HUES64 (cell line): ENCODE measurements around the gene CLCN3.

ENCODE experiments used
- H3K27ac ChIP-seq: 2 replicates; pipeline ENCODE4 v1.7.0; 2013; ENCODE audit warnings: low read depth, low read length, inconsistent platforms
- H3K27me3 ChIP-seq: 2 replicates; pipeline ENCODE4 v1.6.1; 2013; ENCODE audit warnings: mild to moderate bottlenecking, low read length; ENCODE audit not compliant: insufficient read depth
- H3K36me3 ChIP-seq: 2 replicates; pipeline ENCODE4 v1.6.1; 2013; ENCODE audit warnings: mild to moderate bottlenecking, low read length; ENCODE audit not compliant: insufficient read depth
- H3K4me1 ChIP-seq: 2 replicates; pipeline ENCODE4 v1.6.1; 2013; ENCODE audit warnings: mild to moderate bottlenecking, low read length, moderate library complexity; ENCODE audit not compliant: insufficient read depth
- H3K4me3 ChIP-seq: 2 replicates; pipeline ENCODE4 v1.5.1; 2013; ENCODE audit warnings: mild to moderate bottlenecking, low read length, moderate library complexity
- H3K9ac ChIP-seq: 2 replicates; pipeline ENCODE4 v1.6.1; 2013; ENCODE audit warnings: mild to moderate bottlenecking, low read depth, low read length
- H3K9me3 ChIP-seq: 2 replicates; pipeline ENCODE4 v1.6.1; 2013; ENCODE audit warnings: low read depth, low read length; ENCODE audit not compliant: insufficient read depth
- whole genome bisulfite sequencing: fragments of 150-250, 120-280 bp; methylation state at CpG from one replicate; pipeline ENCODE4 v1.1.7; 2013; ENCODE audit warnings: missing lambda C conversion rate; 5-methylcytosine and 5-hydroxymethylcytosine counted together

The CLCN3 gene

GRCh38 chr4:169604131-169604900 lies 16.1 kb upstream of the CLCN3 start:
- H3K4me1 ChIP-seq, result peaks cover 2% of the 10 kb centered on the region; the same call in 1 of the 2 replicates
- WGBS, result 44% methylated on average over 1 of the region's 1 CpG
- no peaks in the 10 kb centered on the region for H3K9me3 ChIP-seq
- no peak overlapping the region for H3K9ac ChIP-seq
- no peaks in the 10 kb centered on the region for H3K27me3 ChIP-seq
- H3K36me3 ChIP-seq, result peaks cover 23% of the 10 kb centered on the region
- H3K27ac ChIP-seq, result no peak overlapping the region
- H3K4me3 ChIP-seq, result no peak overlapping the region

- peaks cover 2% of the 10 kb centered on the region; the same call in 1 of the 2 replicates for H3K4me1 ChIP-seq
- H3K9me3 ChIP-seq, result no peaks in the 10 kb centered on the region
- peaks cover 22% of the 10 kb centered on the region for H3K36me3 ChIP-seq
- H3K27ac ChIP-seq, result no peak overlapping the region
- no peaks in the 10 kb centered on the region for H3K27me3 ChIP-seq
- WGBS, result 83% methylated on average over 1 of the region's 1 CpG
- no peak overlapping the region for H3K9ac ChIP-seq
- no peak overlapping the region for H3K4me3 ChIP-seq
Measured at GRCh38 chr4:169604903-169605331, 15.5 kb upstream of the CLCN3 start.

GRCh38 chr4:169611157-169611556 lies 9.2 kb upstream of the CLCN3 start:
- no peaks in the 10 kb centered on the region for H3K27me3 ChIP-seq
- no peak overlapping the region for H3K27ac ChIP-seq
- H3K9me3 ChIP-seq, result no peaks in the 10 kb centered on the region
- WGBS, result 75% methylated on average over 4 of the region's 4 CpGs
- no peaks in the 10 kb centered on the region for H3K36me3 ChIP-seq
- H3K4me1 ChIP-seq, result peaks cover 11% of the 10 kb centered on the region; the same call in 1 of the 2 replicates
- H3K9ac ChIP-seq, result no peak overlapping the region
- peak overlapping the region; percentile 96 for H3K4me3 ChIP-seq

GRCh38 chr4:169611991-169612870 lies 8.1 kb upstream of the CLCN3 start, which contains the start of gene NEK1:
TSS of gene NEK1 (minus strand) at chr4:169612583. CDS start at chr4:169602630, 9,953 bp downstream.
- H3K4me1 ChIP-seq, result peaks cover 11% of the 10 kb centered on the region; the same call in 1 of the 2 replicates
- under 1% methylated on average over 60 of the region's 61 CpGs for WGBS
- H3K4me3 ChIP-seq, result peak within 1 kb of the TSS; percentile 96
- H3K9ac ChIP-seq, result peak within 1 kb of the TSS; percentile 89
- H3K36me3 ChIP-seq, result no peaks in the 10 kb centered on the region
- H3K9me3 ChIP-seq, result no peaks in the 10 kb centered on the region
- peak within 1 kb of the TSS; percentile 90 for H3K27ac ChIP-seq
- H3K27me3 ChIP-seq, result no peaks in the 10 kb centered on the region

- H3K9ac ChIP-seq, result peak overlapping the region; percentile 35; the same call in 1 of the 2 replicates
- WGBS, result 3% methylated on average over 8 of the region's 9 CpGs
- no peaks in the 10 kb centered on the region for H3K9me3 ChIP-seq
- H3K36me3 ChIP-seq, result no peaks in the 10 kb centered on the region
- H3K27me3 ChIP-seq, result no peaks in the 10 kb centered on the region
- peaks cover 11% of the 10 kb centered on the region; the same call in 1 of the 2 replicates for H3K4me1 ChIP-seq
- H3K4me3 ChIP-seq, result peak overlapping the region; percentile 96
- 0 out of 2 replicates have a peak overlapping the region, but pooled peaks have one; percentile 22 for H3K27ac ChIP-seq
Measured at GRCh38 chr4:169612871-169613859, 7.2 kb upstream of the CLCN3 start.

- 82% methylated on average over 4 of the region's 4 CpGs for WGBS
- Histone ChIP-seq H3K9ac (no peak overlapping the region), H3K9me3 (no peaks in the 10 kb centered on the region)
Measured at GRCh38 chr4:169615467-169616106, 4.8 kb upstream of the CLCN3 start.

GRCh38 chr4:169616846-169617245 lies 3.5 kb upstream of the CLCN3 start:
- Histone ChIP-seq H3K9ac (no peak overlapping the region), H3K4me1 (peaks cover 12% of the 10 kb centered on the region), H3K27me3 (no peaks in the 10 kb centered on the region), H3K27ac (no peak overlapping the region), H3K9me3 (no peaks in the 10 kb centered on the region), H3K4me3 (no peak overlapping the region), H3K36me3 (no peaks in the 10 kb centered on the region)

More at GRCh38 chr4:169615467-169616106, 4.8 kb upstream of the CLCN3 start:
- H3K4me1 ChIP-seq, result peaks cover 11% of the 10 kb centered on the region; the same call in 1 of the 2 replicates
- H3K36me3 ChIP-seq, result no peaks in the 10 kb centered on the region
- H3K27ac ChIP-seq, result no peak overlapping the region
- no peak overlapping the region for H3K4me3 ChIP-seq
- H3K27me3 ChIP-seq, result no peaks in the 10 kb centered on the region

GRCh38 chr4:169617306-169617705 lies 3.1 kb upstream of the CLCN3 start:
- no peak overlapping the region for H3K9ac ChIP-seq
- H3K27me3 ChIP-seq, result no peaks in the 10 kb centered on the region
- no peaks in the 10 kb centered on the region for H3K9me3 ChIP-seq
- 100% methylated on average over 1 of the region's 2 CpGs for WGBS
- H3K27ac ChIP-seq, result no peak overlapping the region
- peaks cover 17% of the 10 kb centered on the region for H3K4me1 ChIP-seq
- H3K4me3 ChIP-seq, result no peak overlapping the region
- H3K36me3 ChIP-seq, result no peaks in the 10 kb centered on the region

GRCh38 chr4:169618286-169618685 lies 2.1 kb upstream of the CLCN3 start:
- 90% methylated on average over 3 of the region's 3 CpGs for WGBS

GRCh38 chr4:169618986-169619385 lies 1.4 kb upstream of the CLCN3 start:
- Histone ChIP-seq H3K36me3 (no peaks in the 10 kb centered on the region), H3K27ac (no peak overlapping the region), H3K27me3 (no peaks in the 10 kb centered on the region), H3K9me3 (no peaks in the 10 kb centered on the region), H3K9ac (no peak overlapping the region), H3K4me1 (peaks cover 15% of the 10 kb centered on the region), H3K4me3 (peak overlapping the region; percentile 87)
- 90% methylated on average over 2 of the region's 4 CpGs for WGBS

More at GRCh38 chr4:169618286-169618685, 2.1 kb upstream of the CLCN3 start:
- H3K36me3 ChIP-seq, result no peaks in the 10 kb centered on the region
- peaks cover 18% of the 10 kb centered on the region for H3K4me1 ChIP-seq
- no peak overlapping the region for H3K9ac ChIP-seq
- H3K27ac ChIP-seq, result no peak overlapping the region
- H3K9me3 ChIP-seq, result no peaks in the 10 kb centered on the region
- no peaks in the 10 kb centered on the region for H3K27me3 ChIP-seq
- no peak overlapping the region for H3K4me3 ChIP-seq
